Endothelial cell of umbilical vein (primary cell): Measurements from ENCODE around the gene LMTK3. TPM values are rescaled to one million over a fixed set of nuclear protein-coding genes. Genes with fewer than 3 reads are reported as not detected.
A peak's percentile ranks its signal among the peaks of the same experiment; 100 is the strongest.

Experiments used
- BruUV-seq: library from RNA; stranded (reverse); fragments of 400-500 nt; replicated peaks from 2 replicates; lab custom pipeline; 2021; lab: Mats Ljungman, UMichigan
- CTCF ChIA-PET: fragments of 300-600, 350-600 bp; sonication (Branson Sonifier 250); formaldehyde crosslinking; loops from one replicate; lab custom pipeline; 2021; ENCODE audit warnings: antibody characterized with exemption, inconsistent platforms; lab: Charles Lee
- POLR2A ChIA-PET: fragments of 300-600, 350-600 bp; sonication (Branson Sonifier 250); formaldehyde crosslinking; loops from one replicate; lab custom pipeline; 2021; ENCODE audit warnings: antibody characterized with exemption, inconsistent platforms; lab: Charles Lee
- DNase-seq: peaks from one replicate; pipeline ENCODE4 v3.0.0-alpha.2; 2011; ENCODE audit warnings: low read depth, low spot score
- FAIRE-seq: peaks from 2 replicates; lab custom pipeline; 2011; peaks lifted over from hg19 to GRCh38; lab: Jason Lieb, UNC
- H2AFZ ChIP-seq: 2 replicates; pipeline ENCODE4 v1.6.0; 2012; ENCODE audit warnings: low read depth, low read length, control low read depth, inconsistent platforms
- H3K27ac ChIP-seq: 2 replicates; pipeline ENCODE4 v1.5.1; 2011; ENCODE audit warnings: low read depth, mild to moderate bottlenecking, control low read depth, low read length, moderate library complexity; ENCODE audit not compliant: insufficient read depth
- H3K27me3 ChIP-seq, 2 experiments: 2 replicates each; pipeline versions ENCODE4 v1.6.0 to v1.6.1; 2011; ENCODE audit warnings: low read length in 2 of 2, mixed read lengths in 1 of 2; ENCODE audit not compliant: control insufficient read depth in 2 of 2, insufficient read depth in 2 of 2
- H3K36me3 ChIP-seq, 2 experiments: 2 replicates in 1 of 2; 3 replicates in 1 of 2; pipeline ENCODE4 v1.5.1; 2011; ENCODE audit warnings: low read length in 2 of 2, mild to moderate bottlenecking in 1 of 2, moderate library complexity in 1 of 2; ENCODE audit not compliant: control insufficient read depth in 2 of 2, insufficient read depth in 2 of 2; ENCODE audit errors: extremely low read depth in 1 of 2
- H3K4me1 ChIP-seq: 3 replicates; pipeline ENCODE4 v1.5.1; 2011; ENCODE audit warnings: mild to moderate bottlenecking, low read length; ENCODE audit not compliant: control insufficient read depth, insufficient read depth; ENCODE audit errors: extremely low read depth
- H3K4me2 ChIP-seq: 2 replicates; pipeline ENCODE4 v1.6.1; 2011; ENCODE audit warnings: low read length, control low read depth, mixed read lengths; ENCODE audit not compliant: insufficient read depth
- H3K4me3 ChIP-seq, 3 experiments: fragments of 200-600 bp in 1 of 3; sonication (generic), shearing (Covaris generic) in 1 of 3; replicated peaks in 1 of 3; 2 replicates each; pipeline ENCODE4 v1.5.1; 2011 to 2016; ENCODE audit warnings: control low read depth in 3 of 3, low read length in 3 of 3, mild to moderate bottlenecking in 2 of 3, inconsistent platforms in 1 of 3, low read depth in 1 of 3, moderate library complexity in 1 of 3; ENCODE audit not compliant: insufficient read depth in 1 of 3
- H3K79me2 ChIP-seq: 2 replicates; pipeline ENCODE4 v1.6.0; 2012; ENCODE audit warnings: low read length, inconsistent platforms; ENCODE audit not compliant: control insufficient read depth, insufficient read depth
- H3K9ac ChIP-seq: replicated peaks from 2 replicates; pipeline ENCODE3; 2011; ENCODE audit warnings: low read length, control low read depth; ENCODE audit not compliant: insufficient read depth; ENCODE audit errors: extremely low read depth
- H3K9me1 ChIP-seq: replicated peaks from 3 replicates; pipeline ENCODE4 v1.6.0; 2011; ENCODE audit warnings: mild to moderate bottlenecking, low read length; ENCODE audit not compliant: control insufficient read depth, insufficient read depth; ENCODE audit errors: extremely low read depth
- H3K9me3 ChIP-seq: replicated peaks from 2 replicates; pipeline ENCODE4 v1.5.1; 2012; ENCODE audit warnings: low read length, inconsistent platforms; ENCODE audit not compliant: control insufficient read depth, insufficient read depth
- H4K20me1 ChIP-seq: replicated peaks from 2 replicates; pipeline ENCODE3; 2011; ENCODE audit warnings: mild to moderate bottlenecking, low read length; ENCODE audit not compliant: control insufficient read depth, insufficient read depth; ENCODE audit errors: extremely low read depth
- EZH2 ChIP-seq: IDR thresholded peaks from 2 replicates; pipeline ENCODE4 v1.6.1; 2012; ENCODE audit warnings: borderline replicate concordance, low read depth, mild to moderate bottlenecking, moderate library complexity, low read length, inconsistent platforms; ENCODE audit not compliant: severe bottlenecking
- FOS ChIP-seq: IDR thresholded peaks from 2 replicates; pipeline ENCODE4 v1.6.1; 2011; ENCODE audit warnings: mild to moderate bottlenecking, low read length, moderate library complexity, borderline replicate concordance; ENCODE audit not compliant: insufficient read depth
- GATA2 ChIP-seq: IDR thresholded peaks from 2 replicates; pipeline ENCODE4 v1.7.0; 2011; ENCODE audit warnings: low read depth, mild to moderate bottlenecking, moderate library complexity, mixed read lengths, low read length; ENCODE audit not compliant: insufficient read length, insufficient read depth
- JUN ChIP-seq: IDR thresholded peaks from 2 replicates; pipeline ENCODE4 v1.6.1; 2011; ENCODE audit warnings: borderline replicate concordance, low read depth; ENCODE audit not compliant: insufficient read length, insufficient read depth
- MAX ChIP-seq: IDR thresholded peaks from 2 replicates; pipeline ENCODE4 v1.6.1; 2011; ENCODE audit not compliant: insufficient read depth, insufficient read length
- MYC ChIP-seq: IDR thresholded peaks from one replicate; pipeline ENCODE4 v1.6.1; 2011; ENCODE audit warnings: mild to moderate bottlenecking, low read depth, low read length
- POLR2A ChIP-seq: IDR thresholded peaks from 2 replicates; pipeline ENCODE4 v1.6.1; 2012; ENCODE audit warnings: low read depth, mild to moderate bottlenecking, control low read depth, low read length
- POLR2AphosphoS5 ChIP-seq: IDR thresholded peaks from 2 replicates; pipeline ENCODE4 v1.6.1; 2012; ENCODE audit warnings: low read depth, mild to moderate bottlenecking, control low read depth, low read length, moderate library complexity; ENCODE audit not compliant: insufficient read depth
- dilution Hi-C: fragments of 300-500 bp; cut with MboI; formaldehyde crosslinking; loops from one replicate; pipeline ENCODE4 v1.15.0; 2019; ENCODE audit warnings: low sequenced_read_pairs; ENCODE audit not compliant: extremely low pct_ligation_motif_present
- intact Hi-C: fragments of 100-400 bp; cut with micrococcal nuclease; formaldehyde crosslinking; loops from one replicate; pipeline ENCODE4 v1.10.0; 2022
- polyA plus RNA-seq, 4 experiments: library from polyadenylated mRNA; depleted of rRNA in 3 of 4; stranded (reverse) in 3 of 4; unstranded in 1 of 4; fragments of >200 nt; gene quantifications; 2 replicates each; pipeline versions ENCODE4 v1.2.1 to v1.2.3, GENCODE V29; 2011 to 2012; ENCODE audit warnings: missing spikeins in 1 of 4
- total RNA-seq: library from RNA; stranded (reverse); gene quantifications from 2 replicates; pipeline ENCODE4 v1.2.3, GENCODE V29; 2021
- TF ChIP-seq, protein P1 (sequence below), 2 donors: IDR thresholded peaks; 1 replicate in 1 of 2; 2 replicates in 1 of 2; pipeline ENCODE4 v1.5.1; 2011; ENCODE audit warnings: low read length in 2 of 2, mild to moderate bottlenecking in 2 of 2, moderate library complexity in 2 of 2, control low read depth in 1 of 2, inconsistent platforms in 1 of 2, low read depth in 1 of 2; ENCODE audit not compliant: insufficient read depth in 1 of 2; ENCODE audit errors: extremely low read depth in 1 of 2

Gene LMTK3
- total and polyA plus RNA-seq, 2 donors (not counting 3 experiments of a cell fraction or from before 2014, with no cell fraction given), result 0.11 to 0.14 TPM

- no TSS peak for BruUV-seq
- Histone ChIP-seq H3K4me2 (no peak overlapping the region), H3K27ac (no peak overlapping the region)
Measured at GRCh38 chr19:48558018-48558684, 46.5 kb upstream of the LMTK3 start.

DNA sequence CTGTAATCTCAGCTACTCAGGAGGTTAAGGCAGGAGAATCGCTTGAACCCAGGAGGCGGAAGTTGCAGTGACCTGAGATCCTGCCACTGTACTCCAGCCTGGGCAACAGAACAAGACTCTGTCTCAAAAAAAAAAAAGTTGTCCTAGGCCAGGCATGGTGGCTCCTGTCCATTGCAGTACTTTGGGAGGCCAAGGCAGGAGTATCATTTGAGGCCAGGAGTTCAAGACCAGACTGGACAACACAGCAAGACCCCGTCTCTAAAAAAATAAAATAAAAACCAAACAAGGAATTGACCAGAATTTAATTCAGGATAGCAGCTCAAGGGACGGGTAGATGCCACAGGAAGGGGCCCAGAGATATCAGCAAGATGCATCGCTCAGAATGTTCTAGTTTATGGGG is 45.2 kb upstream of the LMTK3 start:
- Histone ChIP-seq H3K27me3 (no peaks in the 10 kb centered on the region), H3K36me3 (no peaks in the 10 kb centered on the region), H3K4me2 (no peak overlapping the region), H4K20me1 (no peaks in the 10 kb centered on the region), H3K9ac (no peak overlapping the region), H3K4me3 (no peak overlapping the region), H3K9me3 (no peaks in the 10 kb centered on the region), H3K4me1 (peaks cover 5% of the 10 kb centered on the region), H3K79me2 (no peaks in the 10 kb centered on the region), H3K9me1 (no peaks in the 10 kb centered on the region), H2AFZ (no peak overlapping the region), H3K27ac (no peak overlapping the region)
- TF ChIP-seq EZH2, result no peak
- TF ChIP-seq JUN, result no peak
- TF ChIP-seq FOS, result no peak
- no peak for TF ChIP-seq MYC
- TF ChIP-seq, protein P1, sequence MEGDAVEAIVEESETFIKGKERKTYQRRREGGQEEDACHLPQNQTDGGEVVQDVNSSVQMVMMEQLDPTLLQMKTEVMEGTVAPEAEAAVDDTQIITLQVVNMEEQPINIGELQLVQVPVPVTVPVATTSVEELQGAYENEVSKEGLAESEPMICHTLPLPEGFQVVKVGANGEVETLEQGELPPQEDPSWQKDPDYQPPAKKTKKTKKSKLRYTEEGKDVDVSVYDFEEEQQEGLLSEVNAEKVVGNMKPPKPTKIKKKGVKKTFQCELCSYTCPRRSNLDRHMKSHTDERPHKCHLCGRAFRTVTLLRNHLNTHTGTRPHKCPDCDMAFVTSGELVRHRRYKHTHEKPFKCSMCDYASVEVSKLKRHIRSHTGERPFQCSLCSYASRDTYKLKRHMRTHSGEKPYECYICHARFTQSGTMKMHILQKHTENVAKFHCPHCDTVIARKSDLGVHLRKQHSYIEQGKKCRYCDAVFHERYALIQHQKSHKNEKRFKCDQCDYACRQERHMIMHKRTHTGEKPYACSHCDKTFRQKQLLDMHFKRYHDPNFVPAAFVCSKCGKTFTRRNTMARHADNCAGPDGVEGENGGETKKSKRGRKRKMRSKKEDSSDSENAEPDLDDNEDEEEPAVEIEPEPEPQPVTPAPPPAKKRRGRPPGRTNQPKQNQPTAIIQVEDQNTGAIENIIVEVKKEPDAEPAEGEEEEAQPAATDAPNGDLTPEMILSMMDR (IDR thresholded peaks at IDR 0.05; ENCODE audit: extremely low read depth in 1 of 2, insufficient read depth in 1 of 2, low read depth in 1 of 2, low read length in 2 of 2), result no peak
- no peak for TF ChIP-seq GATA2
- TF ChIP-seq POLR2A, result no peak
- no peak for TF ChIP-seq MAX
- no peak for TF ChIP-seq POLR2AphosphoS5
- BruUV-seq, result no TSS peak
- DNase-seq (no peak), FAIRE-seq (no peak)
- intact Hi-C loops, result no loop called here
- ChIA-PET CTCF (interaction anchor here (1.3 to 3.1 kb wide), 4 partner anchors 12 to 51 kb away, joined by 3 to 11 read pairs (median 7); no protein-coding TSS in a partner anchor), POLR2A (interaction anchor here (0.7 to 1.4 kb wide), 2 partner anchors 8 to 87 kb away, joined by 4 to 5 read pairs; no protein-coding TSS in a partner anchor)
- dilution Hi-C loops, result no loop called here

More at GRCh38 chr19:48558018-48558684, 46.5 kb upstream of the LMTK3 start:
- POLR2A ChIA-PET, result no interaction called here
- CTCF ChIA-PET, result interaction anchor here (1.4 to 3.4 kb wide), 4 partner anchors 26 to 68 kb away, joined by 5 to 13 read pairs (median 8); no protein-coding TSS in a partner anchor
- H3K27me3 ChIP-seq, result no peaks in the 10 kb centered on the region
- no peak for TF ChIP-seq FOS
- peak; percentile 17 for TF ChIP-seq POLR2AphosphoS5
- no peaks in the 10 kb centered on the region for H3K9me1 ChIP-seq
- no peak overlapping the region for H3K9ac ChIP-seq
- peak; percentile 74 for FAIRE-seq
- dilution Hi-C loops, result no loop called here
- H3K4me1 ChIP-seq, result peaks cover 5% of the 10 kb centered on the region
- H3K36me3 ChIP-seq, result no peaks in the 10 kb centered on the region
- H2AFZ ChIP-seq, result peak overlapping the region; percentile 75
- DNase-seq, result no peak
- H3K9me3 ChIP-seq, result no peaks in the 10 kb centered on the region
- intact Hi-C loops, result no loop called here
- no peak overlapping the region for H3K4me3 ChIP-seq
- no peaks in the 10 kb centered on the region for H3K79me2 ChIP-seq
- H4K20me1 ChIP-seq, result no peaks in the 10 kb centered on the region
